ENCODE data around the gene LGALS3BP. TPM values are rescaled to one million over a fixed set of nuclear protein-coding genes. Genes with fewer than 3 reads are reported as not detected.
A peak's percentile ranks its signal among the peaks of the same experiment; 100 is the strongest.

The LGALS3BP gene
- polyA plus RNA-seq, 1 donor (not counting 4 experiments of a cell fraction or from before 2014, with no cell fraction given) = 53.0 TPM

- Histone ChIP-seq H3K79me2 (ENCODE audit: control insufficient read depth, insufficient read depth, low read length) (peaks cover 43% of the 10 kb centered on the region), H3K9me3 (ENCODE audit: control insufficient read depth, low read depth, low read length) (no peaks in the 10 kb centered on the region), H3K27me3 (ENCODE audit: control insufficient read depth, extremely low read depth, insufficient read depth, low read length) (no peaks in the 10 kb centered on the region), H3K9ac (ENCODE audit: control insufficient read depth, extremely low read depth, insufficient read depth, low read length) (peak overlapping the region; percentile 92), H3K4me1 (ENCODE audit: control insufficient read depth, extremely low read depth, insufficient read depth, low read length) (peaks cover 49% of the 10 kb centered on the region), H3K4me3 (ENCODE audit: control insufficient read depth in 2 of 3, extremely low read depth in 1 of 3, insufficient read depth in 2 of 3, low read depth in 1 of 3, low read length in 3 of 3) (peak overlapping the region in 1 of 3 experiments; percentile 56), H3K9me1 (ENCODE audit: control insufficient read depth, extremely low read depth, insufficient read depth, low read length) (peaks cover 2% of the 10 kb centered on the region), H3K4me2 (ENCODE audit: control insufficient read depth, extremely low read depth, insufficient read depth, low read depth, low read length) (peak overlapping the region; percentile 75), H3K27ac (ENCODE audit: control insufficient read depth, insufficient read depth, low read length) (peak overlapping the region; percentile 88), H3K36me3 (ENCODE audit: control insufficient read depth in 2 of 2, extremely low read depth in 1 of 2, insufficient read depth in 2 of 2, low read length in 2 of 2) (peaks cover 6 to 12% of the 10 kb centered on the region in 2 experiments), H2AFZ (ENCODE audit: control insufficient read depth, low read length) (peak overlapping the region; percentile 84), H4K20me1 (ENCODE audit: control insufficient read depth, extremely low read depth, insufficient read depth, low read length) (peaks cover 5% of the 10 kb centered on the region)
- dilution Hi-C loops (cut with MboI; ENCODE audit: extremely low pct_ligation_motif_present, low sequenced_read_pairs) = no loop called here
- FAIRE-seq = no peak
- no peak for TF ChIP-seq EZH2 (IDR thresholded peaks at IDR 0.05; ENCODE audit: low read length)
- TF ChIP-seq CTCF (optimal IDR thresholded peaks at IDR 0.05 in 1 of 3, IDR thresholded peaks at IDR 0.05 in 1 of 3, conservative IDR thresholded peaks at IDR 0.05 in 1 of 3; ENCODE audit: extremely low read depth in 1 of 3, insufficient read depth in 2 of 3, low read length in 3 of 3) = no peak
- no peak for DNase-seq (ENCODE audit: low read depth, low spot score)
Observed at GRCh38 chr17:79010304-79010646, 30.6 kb upstream of the LGALS3BP start.

- Histone ChIP-seq H3K4me3 (ENCODE audit: control insufficient read depth in 2 of 3, extremely low read depth in 1 of 3, insufficient read depth in 2 of 3, low read depth in 1 of 3, low read length in 3 of 3) (peak within 1 kb of the TSS; percentile 83 to 90 (median 86)), H4K20me1 (ENCODE audit: control insufficient read depth, extremely low read depth, insufficient read depth, low read length) (peaks cover 5% of the 10 kb centered on the region), H3K27ac (ENCODE audit: control insufficient read depth, insufficient read depth, low read length) (peak within 1 kb of the TSS; percentile 88), H3K9ac (ENCODE audit: control insufficient read depth, extremely low read depth, insufficient read depth, low read length) (peak within 1 kb of the TSS; percentile 92), H3K4me1 (ENCODE audit: control insufficient read depth, extremely low read depth, insufficient read depth, low read length) (peaks cover 52% of the 10 kb centered on the region), H2AFZ (ENCODE audit: control insufficient read depth, low read length) (peak within 1 kb of the TSS; percentile 84), H3K9me3 (ENCODE audit: control insufficient read depth, low read depth, low read length) (no peaks in the 10 kb centered on the region), H3K79me2 (ENCODE audit: control insufficient read depth, insufficient read depth, low read length) (peaks cover 46% of the 10 kb centered on the region), H3K4me2 (ENCODE audit: control insufficient read depth, extremely low read depth, insufficient read depth, low read depth, low read length) (peak within 1 kb of the TSS; percentile 95), H3K36me3 (ENCODE audit: control insufficient read depth in 2 of 2, extremely low read depth in 1 of 2, insufficient read depth in 2 of 2, low read length in 2 of 2) (peaks cover 6 to 13% of the 10 kb centered on the region in 2 experiments), H3K9me1 (ENCODE audit: control insufficient read depth, extremely low read depth, insufficient read depth, low read length) (peaks cover 2% of the 10 kb centered on the region), H3K27me3 (ENCODE audit: control insufficient read depth, extremely low read depth, insufficient read depth, low read length) (no peaks in the 10 kb centered on the region)
- TF ChIP-seq EZH2 (IDR thresholded peaks at IDR 0.05; ENCODE audit: low read length) (no peak), CTCF (optimal IDR thresholded peaks at IDR 0.05 in 1 of 3, IDR thresholded peaks at IDR 0.05 in 1 of 3, conservative IDR thresholded peaks at IDR 0.05 in 1 of 3; ENCODE audit: extremely low read depth in 1 of 3, insufficient read depth in 2 of 3, low read length in 3 of 3) (no peak)
- no peak for DNase-seq (ENCODE audit: low read depth, low spot score)
- dilution Hi-C loops (cut with MboI; ENCODE audit: extremely low pct_ligation_motif_present, low sequenced_read_pairs) = no loop called here
- FAIRE-seq = no peak
Observed at GRCh38 chr17:79009397-79010303, 29.9 kb upstream of the LGALS3BP start, which contains the start of gene CANT1. Gene CANT1 (minus strand): TSS chr17:79009764. CDS start chr17:78997622, 12,142 bp downstream.
